Hematopoietic multipotent progenitor cell treated with erythropoietin and hydrocortisone succinate and interleukin-3 and kit ligand, for 8 days (in vitro differentiated cells): ENCODE measurements around the gene NFIA.
A peak's percentile ranks its signal among the peaks of the same experiment; 100 is the strongest.
"Not testable (repeated sequence)": the region's sequence is repeated elsewhere in the genome, so short reads cannot be mapped to it uniquely, and the experiment has no call there.

Experiments used
- DNase-seq: peaks from one replicate; pipeline ENCODE4 v3.0.0-alpha.2; 2015

NFIA gene

DNA sequence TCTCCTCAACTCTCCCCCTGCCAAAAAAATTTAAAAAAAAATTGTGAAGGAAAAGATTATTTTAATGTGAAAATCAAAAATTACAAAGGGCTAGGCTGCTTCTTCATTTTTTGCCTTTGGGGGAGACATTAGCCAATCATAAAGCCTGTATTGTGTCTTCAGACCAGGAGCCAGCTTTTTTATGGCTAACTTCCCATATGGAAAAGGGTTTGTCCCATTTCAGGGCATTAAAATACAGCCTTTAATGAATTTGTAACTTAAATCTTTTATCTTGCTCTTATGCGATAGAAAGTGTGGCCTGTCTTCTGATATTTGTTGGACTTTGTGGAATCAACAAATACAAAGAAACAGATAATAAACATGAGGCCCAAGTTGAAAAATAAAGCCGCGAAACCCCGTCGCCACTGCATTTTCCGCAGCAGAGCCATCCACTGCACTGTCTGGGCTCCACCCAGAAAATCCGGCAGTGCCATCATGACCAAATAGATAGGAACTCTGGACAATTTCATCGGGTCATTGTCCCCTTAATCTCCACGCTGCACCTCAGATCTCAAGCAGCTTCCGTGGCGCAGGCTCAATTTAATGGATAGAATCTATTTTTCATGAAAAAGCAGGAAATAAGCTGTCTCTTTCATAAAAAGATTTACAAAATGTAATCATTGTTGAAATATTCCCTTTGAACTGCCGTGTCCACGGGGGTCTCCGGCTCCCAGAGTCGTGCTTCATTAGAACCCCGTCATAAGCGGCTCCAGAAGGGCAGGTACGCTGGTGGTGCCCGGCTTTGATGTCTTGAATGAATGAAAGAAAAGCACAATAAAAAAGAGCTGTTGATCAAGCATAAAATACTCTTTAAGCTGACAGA is 365.0 kb downstream of the NFIA start:
- no peak for DNase-seq

DNA sequence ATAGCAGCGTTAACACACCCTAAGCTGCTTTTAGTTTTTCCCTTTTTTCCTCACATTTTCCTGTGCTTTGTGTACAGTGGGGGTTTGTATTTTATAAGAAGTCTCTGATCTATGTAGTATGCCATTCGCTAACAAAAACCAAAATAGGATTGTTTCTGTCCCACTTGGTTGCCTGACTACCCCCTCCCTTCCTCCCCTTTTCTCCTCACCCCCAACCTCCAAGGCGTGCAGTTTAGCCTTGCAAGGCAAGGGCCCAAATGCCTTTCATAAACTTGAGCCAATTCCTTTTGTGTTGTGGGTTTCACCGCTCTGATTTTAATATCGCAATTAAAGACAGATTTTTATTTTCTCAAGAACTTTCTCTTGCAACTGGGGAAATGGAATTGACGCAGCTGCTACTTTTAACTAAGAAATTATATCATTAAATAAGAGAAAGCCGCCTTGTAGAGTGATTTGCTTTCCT is 365.6 kb downstream of the NFIA start:
- no peak for DNase-seq

GRCh38 chr1:61448914-61449313 is 366.6 kb downstream of the NFIA start:
- DNase-seq, result no peak

DNA sequence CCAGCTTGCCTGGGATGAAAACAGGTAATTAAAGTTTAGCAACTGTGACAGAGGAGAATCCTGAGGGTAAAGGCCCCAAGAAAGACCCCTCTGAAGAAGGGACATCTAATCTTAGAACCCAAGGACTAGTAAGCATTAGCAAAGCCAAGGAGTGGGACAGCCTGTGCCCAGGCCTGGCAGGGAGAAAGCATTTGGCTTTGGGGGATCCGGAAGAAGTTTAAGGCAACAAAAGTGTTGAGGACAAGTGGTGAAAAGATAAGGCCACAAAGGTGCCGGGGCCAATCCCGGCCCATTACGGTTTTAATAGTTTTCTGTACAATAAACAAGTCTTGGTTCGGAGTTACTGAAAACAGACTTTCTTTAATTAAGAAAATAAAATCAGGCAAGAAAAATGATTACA is 367.0 kb downstream of the NFIA start:
- DNase-seq, result no peak

DNA sequence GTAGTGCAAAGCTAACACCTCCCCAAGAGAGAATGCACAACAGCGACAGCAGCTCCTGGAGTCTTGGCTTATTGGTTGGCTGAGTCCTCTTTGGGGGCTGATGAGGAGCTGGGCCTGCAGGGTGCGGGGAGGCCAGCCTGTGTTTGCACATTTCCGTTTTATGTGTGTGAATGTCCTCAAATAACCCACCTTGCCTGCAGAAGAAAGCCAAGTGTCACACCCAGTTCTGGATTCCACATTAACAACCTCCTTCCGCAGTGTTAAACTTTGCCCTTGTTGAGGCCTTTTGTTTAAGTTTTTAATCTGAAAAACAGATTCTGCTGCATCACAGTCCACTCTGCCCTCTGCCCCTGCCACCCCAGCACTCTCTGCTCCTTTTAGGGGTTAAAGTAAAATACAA is 368.1 kb downstream of the NFIA start:
- no peak for DNase-seq

DNA sequence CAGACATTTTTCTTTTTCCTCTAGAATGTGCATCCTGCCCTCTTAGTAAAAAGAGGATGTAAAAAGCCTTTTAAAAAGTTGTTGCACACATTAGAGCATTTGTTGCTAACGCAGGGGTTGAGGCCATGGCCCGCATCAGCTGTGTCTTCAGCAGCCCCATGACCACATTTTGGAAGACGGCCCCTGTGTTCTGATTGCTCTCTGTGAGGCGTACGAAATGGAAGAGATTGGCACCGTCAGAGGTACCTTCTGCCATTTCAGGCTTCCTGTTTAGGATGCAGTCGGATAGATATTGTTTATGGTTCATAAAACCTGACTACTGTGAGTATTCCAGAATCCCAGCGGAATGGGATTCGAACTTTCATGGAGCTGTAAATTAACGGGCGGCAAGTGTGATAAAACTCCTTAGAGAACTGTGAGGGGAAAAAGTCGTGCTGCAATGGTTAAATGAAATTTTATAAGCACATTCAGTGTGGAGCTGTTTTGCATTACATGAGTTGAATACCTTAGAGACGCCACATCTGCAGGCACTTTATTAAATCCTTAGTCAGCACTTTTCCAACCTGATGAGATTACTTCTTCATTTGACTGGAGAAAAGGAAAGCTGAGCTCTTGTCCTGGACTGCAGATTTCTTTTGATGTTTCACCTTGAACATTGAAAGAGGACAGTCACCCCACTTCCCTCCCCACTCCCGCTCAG is 368.7 kb downstream of the NFIA start:
- DNase-seq, result no peak

GRCh38 chr1:61451572-61451968 is 369.2 kb downstream of the NFIA start:
- DNase-seq, result no peak

- no peak for DNase-seq
Observed at GRCh38 chr1:61452176-61453035, 370.0 kb downstream of the NFIA start.

DNA sequence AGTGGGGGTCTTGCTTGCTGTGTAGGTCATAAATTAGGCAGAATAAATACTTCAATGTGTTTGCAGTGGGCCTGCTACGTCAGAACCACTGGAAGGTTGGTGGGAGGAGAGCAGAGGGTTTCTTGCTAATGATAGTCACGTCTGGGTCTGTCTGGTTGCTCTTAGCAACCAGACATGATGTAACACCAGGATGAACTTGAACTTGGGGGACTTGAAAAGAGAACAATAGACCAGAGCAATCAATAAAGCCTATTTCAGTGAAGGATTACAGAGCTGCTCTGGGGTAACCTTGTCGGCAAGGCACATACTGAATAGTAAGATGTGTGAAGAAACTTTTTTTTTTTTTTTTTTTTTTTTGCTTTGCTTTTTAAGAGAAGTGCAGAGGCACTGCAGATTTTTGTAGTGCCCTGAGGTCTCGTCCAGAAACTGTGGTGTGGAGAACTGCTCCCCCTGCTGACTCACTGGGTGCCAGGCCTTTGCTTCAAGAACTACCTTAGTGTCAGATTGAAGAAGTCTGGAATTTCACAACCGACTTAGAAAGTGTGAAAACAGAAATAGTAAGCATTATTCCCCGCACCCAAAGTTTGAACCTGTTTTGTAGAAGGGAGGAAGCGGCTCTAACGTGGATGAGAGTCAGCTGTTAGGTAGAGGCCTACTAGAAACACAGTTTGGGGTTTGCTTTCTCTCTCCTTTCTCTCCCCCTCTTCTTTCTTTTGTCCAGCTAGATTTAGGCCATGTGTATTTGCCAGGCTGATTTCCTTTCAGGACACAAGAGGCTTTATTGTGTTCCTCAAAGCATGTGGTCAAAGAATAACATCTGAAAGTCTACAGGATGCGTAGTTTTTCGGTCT is 371.0 kb downstream of the NFIA start:
- DNase-seq, result peak; percentile 82

DNA sequence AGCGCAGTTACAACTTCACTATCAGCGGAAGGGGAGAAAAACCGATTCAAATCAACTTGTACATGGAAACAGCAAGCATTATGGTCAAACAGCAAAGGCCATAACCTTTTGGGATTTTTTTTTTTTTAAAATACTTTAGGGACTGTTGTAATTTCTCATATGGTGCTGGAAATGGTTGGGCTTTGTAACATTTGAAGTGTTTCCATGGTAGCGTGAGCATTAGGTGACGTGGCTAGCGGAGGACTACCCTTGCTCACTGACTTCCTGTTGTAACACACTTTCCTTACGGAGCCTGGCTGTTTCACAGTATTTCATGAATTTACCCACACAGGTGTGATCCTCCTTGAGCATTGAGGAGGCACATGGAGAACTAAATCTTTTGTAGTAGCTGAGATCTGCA is 373.0 kb downstream of the NFIA start:
- DNase-seq, result no peak

DNA sequence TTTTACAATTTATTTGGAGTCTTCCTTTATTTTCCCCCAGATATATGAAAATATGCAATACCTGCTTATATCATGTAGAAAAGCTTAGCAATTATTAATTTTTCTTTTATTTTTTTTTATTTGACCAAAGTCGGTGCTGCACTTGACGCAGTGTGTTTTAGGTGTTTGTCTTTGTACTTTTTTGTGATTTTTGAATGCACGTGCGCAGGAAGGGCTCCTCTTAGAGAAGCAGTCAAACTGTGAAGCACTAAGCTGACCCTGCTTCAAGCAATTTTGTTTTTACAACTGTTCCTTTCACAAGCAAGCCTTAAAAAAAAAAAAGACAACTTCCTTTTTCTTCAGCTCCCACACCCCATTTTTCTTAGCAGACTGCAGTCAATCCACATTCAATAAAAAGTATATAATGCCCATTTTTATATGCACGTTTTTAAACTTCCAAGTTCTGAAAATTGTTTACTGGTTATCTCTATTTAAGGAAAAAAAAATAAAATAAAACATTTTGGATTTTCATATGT is 375.2 kb downstream of the NFIA start:
- DNase-seq, result no peak

DNA sequence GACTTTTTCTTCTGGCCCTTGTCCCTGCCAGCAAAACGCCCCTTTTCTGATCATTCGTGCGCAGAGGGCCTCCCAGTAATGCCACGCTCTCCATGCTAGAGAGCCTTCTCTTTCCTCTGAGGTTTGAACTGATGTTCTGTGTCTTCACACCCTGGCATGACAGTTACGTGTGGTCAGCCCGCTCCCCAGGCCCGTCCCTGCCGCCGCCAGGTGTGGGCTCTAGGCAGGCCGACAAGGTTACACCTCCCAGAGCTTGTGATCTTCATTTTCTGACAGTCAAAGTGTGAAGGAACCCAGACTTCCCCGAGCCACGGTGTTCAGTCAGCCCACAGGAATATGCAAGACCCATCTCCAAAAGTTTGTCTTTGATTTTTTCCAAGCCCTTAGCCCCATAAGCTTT is 377.0 kb downstream of the NFIA start:
- no peak for DNase-seq

GRCh38 chr1:61460191-61460590 is 377.8 kb downstream of the NFIA start:
- DNase-seq, result no peak

- peak; percentile 43 for DNase-seq
Observed at GRCh38 chr1:61461406-61462384, 379.3 kb downstream of the NFIA start.

GRCh38 chr1:61462628-61463027 is 380.3 kb downstream of the NFIA start:
- DNase-seq, result no peak

- no peak for DNase-seq
Observed at GRCh38 chr1:61463220-61463619, 380.9 kb downstream of the NFIA start.

GRCh38 chr1:61467836-61468235 is 385.5 kb downstream of the NFIA start:
- not testable (repeated sequence) for DNase-seq

DNA sequence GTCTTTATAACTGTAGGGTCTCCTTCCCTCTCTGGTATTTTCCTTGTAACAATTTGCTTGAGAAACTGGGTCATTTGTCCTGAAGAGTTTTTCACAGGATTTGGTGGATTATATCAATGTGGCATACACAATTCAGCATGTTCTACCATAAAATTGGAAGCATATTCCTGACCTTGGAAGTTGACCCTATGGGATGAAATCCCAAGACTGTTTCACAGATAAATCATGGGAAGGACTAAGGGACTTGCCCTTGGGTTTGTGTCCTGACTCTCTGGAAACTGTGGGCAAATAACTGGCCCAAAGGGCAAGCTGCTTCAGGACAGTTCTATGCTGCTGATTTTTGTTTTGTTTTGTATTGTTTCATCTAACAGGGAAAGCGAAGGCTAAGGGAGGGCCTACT is 387.0 kb downstream of the NFIA start:
- no peak for DNase-seq

GRCh38 chr1:61472876-61473275 is 390.5 kb downstream of the NFIA start:
- no peak for DNase-seq

GRCh38 chr1:61474269-61474817 is 392.0 kb downstream of the NFIA start:
- DNase-seq, result no peak

DNA sequence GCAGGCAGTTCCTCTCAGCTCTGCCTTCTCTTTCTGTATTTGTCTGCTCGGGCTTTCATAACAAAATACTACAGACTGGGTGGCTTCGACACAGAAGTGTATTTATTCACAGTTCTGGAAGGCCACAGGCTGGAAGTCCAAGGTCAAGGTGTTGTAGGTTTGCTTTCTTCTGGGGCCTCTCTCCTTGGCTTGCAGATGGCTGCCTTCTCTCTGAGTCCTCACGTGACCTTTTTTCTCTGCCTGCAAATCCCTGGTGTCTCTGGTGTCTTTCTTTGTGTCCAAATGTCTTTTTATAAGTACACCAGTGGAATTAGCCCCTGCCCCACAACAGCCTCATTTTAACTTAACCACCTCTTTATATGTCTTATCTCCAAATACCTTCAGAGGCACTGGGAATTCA is 392.6 kb downstream of the NFIA start:
- no peak for DNase-seq
